Stomach (tissue), 9 donors: ENCODE results near the gene C11orf86. TPM values are rescaled to one million over a fixed set of nuclear protein-coding genes. Genes with fewer than 3 reads are reported as not detected.
"Not testable (repeated sequence)": the region's sequence is repeated elsewhere in the genome, so short reads cannot be mapped to it uniquely, and the experiment has no call there.

Experiments
- DNase-seq, 2 donors: peaks; one replicate each; pipeline versions ENCODE4 v3.0.0 to v3.0.0-alpha.2; 2013 to 2019
- H3K27ac ChIP-seq, 5 donors: fragments of 200-600 bp in 4 of 5; sonication (generic) in 4 of 5; one replicate each; pipeline ENCODE4 v1.5.1; 2013 to 2019; ENCODE audit warnings: mild to moderate bottlenecking in 1 of 5, moderate library complexity in 1 of 5
- H3K27me3 ChIP-seq, 3 donors: fragments of 200-600 bp; sonication (generic); one replicate each; pipeline ENCODE4 v1.5.1; 2017 to 2019; ENCODE audit warnings: mixed run types in 1 of 3
- H3K36me3 ChIP-seq, 4 donors: fragments of 200-600 bp; sonication (generic); 1 replicate in 3 of 4; 2 replicates in 1 of 4; pipeline ENCODE4 v1.5.1; 2016 to 2019
- H3K4me1 ChIP-seq, 4 donors: fragments of 200-600 bp; sonication (generic); one replicate each; pipeline ENCODE4 v1.5.1; 2016 to 2019
- H3K4me3 ChIP-seq, 4 donors: fragments of 200-600 bp; sonication (generic) in 3 of 4; one replicate each; pipeline ENCODE4 v1.5.1; 2016 to 2019; ENCODE audit warnings: mild to moderate bottlenecking in 1 of 4
- H3K9me3 ChIP-seq, 4 donors: fragments of 200-600 bp; sonication (generic); one replicate each; pipeline ENCODE4 v1.5.1; 2016 to 2019
- CTCF ChIP-seq, 7 experiments: fragments of 450-650 bp in 4 of 7; fragments of 200-600 bp in 3 of 7; sonication (generic) in 3 of 7; IDR thresholded peaks; one replicate each; pipeline ENCODE4 v1.5.1; 2016 to 2019; ENCODE audit warnings: antibody characterized with exemption in 7 of 7, control low read depth in 2 of 7, mild to moderate bottlenecking in 1 of 7
- EP300 ChIP-seq: sonication (generic); formaldehyde crosslinking; IDR thresholded peaks from one replicate; pipeline ENCODE4 v1.6.1; 2017; ENCODE audit warnings: antibody characterized with exemption
- POLR2A ChIP-seq, 4 donors: fragments of 450-650 bp; IDR thresholded peaks; one replicate each; pipeline ENCODE4 v1.6.1; 2016; ENCODE audit warnings: antibody characterized with exemption in 4 of 4, control low read depth in 2 of 4, mild to moderate bottlenecking in 1 of 4, moderate library complexity in 1 of 4
- POLR2AphosphoS5 ChIP-seq, 3 donors: sonication (generic); formaldehyde crosslinking; IDR thresholded peaks; one replicate each; pipeline ENCODE4 v1.6.1; 2016; ENCODE audit warnings: antibody characterized with exemption in 3 of 3
- WGBS, 5 donors: extraction: QIAGEN DNeasy Blood & Tissue Kit in 3 of 5; methylation state at CpG; one replicate each; pipeline versions ENCODE4 v1.1.5 to v1.1.7; 2013 to 2018; 5-methylcytosine and 5-hydroxymethylcytosine counted together
- intact Hi-C: fragments of 100-400 bp; cut with DNase I; formaldehyde crosslinking; loops from one replicate; pipeline ENCODE4 v1.15.1; 2023; ENCODE audit warnings: low total_unique reads
- polyA plus RNA-seq, 3 donors: library from polyadenylated mRNA; stranded (reverse); fragments of 200-250 nt; gene quantifications; one replicate each; pipeline ENCODE4 v1.2.3, GENCODE V29; 2013
- total RNA-seq, 5 donors: library from RNA; depleted of rRNA; stranded (reverse); fragments of >200 nt; gene quantifications; one replicate each; pipeline versions ENCODE4 v1.1.0 to v1.2.3, GENCODE V29; 2014 to 2016
- donor health status: healthy with polysubstance abuse.
- donor health status: Bipolar disorder and iron deficiency.
- donor health status: healthy.

Gene C11orf86
- total and polyA plus RNA-seq, 8 donors: 0.37 to 2.9 (median 1.1) TPM; not detected in 5

- DNase-seq: peak; percentile 27 to 37
- 45 to 70% (median 58%) methylated on average over 7 of the region's 7 CpGs for WGBS, 5 donors
- Histone ChIP-seq H3K9me3 (no peaks in the 10 kb centered on the region), H3K36me3 (no peaks in the 10 kb centered on the region), H3K27me3 (no peaks in the 10 kb centered on the region), H3K27ac (peak overlapping the region in 4 of 5 donors; percentile 77 to 91 (median 90)), H3K4me1 (peaks cover 17 to 37% (median 24%) of the 10 kb centered on the region in 4 donors), H3K4me3 (peak overlapping the region in 1 of 4 donors; percentile 70)
- TF ChIP-seq POLR2A (IDR thresholded peaks at IDR 0.05) (no peak), CTCF (IDR thresholded peaks at IDR 0.05) (no peak), POLR2AphosphoS5 (IDR thresholded peaks at IDR 0.05) (no peak), EP300 (no peak)
- intact Hi-C loops: no loop called here
Measured at GRCh38 chr11:66956689-66957290, 18.3 kb upstream of the C11orf86 start.

GRCh38 chr11:66957971-66958231, 17.2 kb upstream of the C11orf86 start:
- WGBS, 5 donors: 0 to 14% (median 2%) methylated on average over 7 to 40 of the region's 40 CpGs
- H3K9me3 ChIP-seq: no peaks in the 10 kb centered on the region
- no peak for DNase-seq
- H3K27ac ChIP-seq: peak overlapping the region; percentile 77 to 91 (median 90)
- intact Hi-C loops: no loop called here
- H3K36me3 ChIP-seq: no peaks in the 10 kb centered on the region
- H3K27me3 ChIP-seq: no peaks in the 10 kb centered on the region
- H3K4me3 ChIP-seq: peak overlapping the region; percentile 69 to 80 (median 73)
- peaks cover 15 to 31% (median 19%) of the 10 kb centered on the region in 4 donors for H3K4me1 ChIP-seq
- TF ChIP-seq EP300: no peak
- no peak for TF ChIP-seq POLR2A (IDR thresholded peaks at IDR 0.05)
- no peak for TF ChIP-seq CTCF (IDR thresholded peaks at IDR 0.05)
- TF ChIP-seq POLR2AphosphoS5 (IDR thresholded peaks at IDR 0.05): no peak

GRCh38 chr11:66958232-66958955, 16.7 kb upstream of the C11orf86 start, which contains the start of gene PC:
Gene PC, minus strand, starts transcription at chr11:66958383. Its CDS starts 86,224 bp downstream, at chr11:66872159.
- Histone ChIP-seq H3K27ac (peak within 1 kb of the TSS; percentile 77 to 91 (median 90)), H3K4me1 (peaks cover 15 to 31% (median 19%) of the 10 kb centered on the region in 4 donors), H3K36me3 (no peaks in the 10 kb centered on the region), H3K9me3 (no peaks in the 10 kb centered on the region), H3K27me3 (no peaks in the 10 kb centered on the region), H3K4me3 (peak within 1 kb of the TSS; percentile 69 to 80 (median 73))
- WGBS, 5 donors: 1% methylated on average over 13 to 74 of the region's 74 CpGs
- intact Hi-C loops: no loop called here
- TF ChIP-seq EP300 (no peak), CTCF (IDR thresholded peaks at IDR 0.05) (no peak), POLR2AphosphoS5 (IDR thresholded peaks at IDR 0.05) (peak; percentile 86 to 96 (median 95)), POLR2A (IDR thresholded peaks at IDR 0.05) (peak in 2 of 4 donors; percentile 52 to 74)
- DNase-seq: peak; percentile 100

GRCh38 chr11:66958956-66959274, 16.2 kb upstream of the C11orf86 start:
- DNase-seq: no peak
- whole genome bisulfite sequencing, 5 donors: 30 to 43% (median 36%) methylated on average over 10 of the region's 10 CpGs
- no peaks in the 10 kb centered on the region for H3K36me3 ChIP-seq
- intact Hi-C loops: no loop called here
- H3K4me3 ChIP-seq: peak overlapping the region; percentile 69 to 80 (median 73)
- peaks cover 15 to 31% (median 19%) of the 10 kb centered on the region in 4 donors for H3K4me1 ChIP-seq
- H3K9me3 ChIP-seq: no peaks in the 10 kb centered on the region
- TF ChIP-seq CTCF (IDR thresholded peaks at IDR 0.05) (no peak), POLR2AphosphoS5 (IDR thresholded peaks at IDR 0.05) (no peak), POLR2A (IDR thresholded peaks at IDR 0.05) (no peak), EP300 (no peak)
- peak overlapping the region; percentile 40 to 91 (median 71) for H3K27ac ChIP-seq
- H3K27me3 ChIP-seq: no peaks in the 10 kb centered on the region

GRCh38 chr11:66961691-66962213, 13.4 kb upstream of the C11orf86 start:
- 77 to 88% (median 85%) methylated on average over 5 of the region's 5 CpGs for WGBS, 5 donors
- DNase-seq, H3K27me3 ChIP-seq, H3K9me3 ChIP-seq, intact Hi-C loops, H3K4me3 ChIP-seq, H3K36me3 ChIP-seq, H3K27ac ChIP-seq: not testable (repeated sequence)
- peaks cover 12 to 22% (median 18%) of the 10 kb centered on the region in 4 donors for H3K4me1 ChIP-seq
